NCI-H1048 (cell line): ENCODE data around the gene TAS2R42.
A peak's percentile ranks its signal among the peaks of the same experiment; 100 is the strongest.

ENCODE experiments used
- DNase-seq: peaks from one replicate; lab custom pipeline; 2025; lab: John Stamatoyannopoulos, UW

TAS2R42 gene

GRCh38 chr12:11186837-11187236 is at the start of gene TAS2R42:
TSS of gene TAS2R42 (minus strand) at chr12:11186937. CDS start at chr12:11186937, 0 bp downstream.
- no peak for DNase-seq

GRCh38 chr12:11233532-11233931 is 46.8 kb upstream of the TAS2R42 start:
- no peak for DNase-seq

GRCh38 chr12:11228296-11228879 is 41.7 kb upstream of the TAS2R42 start:
- DNase-seq: no peak

- DNase-seq: no peak
Measured at GRCh38 chr12:11227373-11227772, 40.6 kb upstream of the TAS2R42 start.

GRCh38 chr12:11209113-11209512 is 22.4 kb upstream of the TAS2R42 start:
- DNase-seq: no peak

GRCh38 chr12:11204173-11204572 is 17.4 kb upstream of the TAS2R42 start:
- no peak for DNase-seq

GRCh38 chr12:11202811-11203210 is 16.1 kb upstream of the TAS2R42 start:
- DNase-seq: no peak

- DNase-seq: no peak
Measured at GRCh38 chr12:11183011-11183410, 3.7 kb downstream of the TAS2R42 start.

- DNase-seq: no peak
Measured at GRCh38 chr12:11182529-11182928, 4.2 kb downstream of the TAS2R42 start.

- no peak for DNase-seq
Measured at GRCh38 chr12:11178250-11178649, 8.5 kb downstream of the TAS2R42 start.

- no peak for DNase-seq
Measured at GRCh38 chr12:11174022-11174421, 12.7 kb downstream of the TAS2R42 start.

GRCh38 chr12:11171969-11172675 is 14.6 kb downstream of the TAS2R42 start:
- no peak for DNase-seq

GRCh38 chr12:11171145-11171968 is 15.4 kb downstream of the TAS2R42 start, which contains the start of gene SMIM10L1:
TSS of gene SMIM10L1 (plus strand) at chr12:11171194. CDS start at chr12:11171357, 163 bp downstream.
- peak; percentile 79 for DNase-seq

GRCh38 chr12:11170810-11171144 is 16.0 kb downstream of the TAS2R42 start:
- DNase-seq: no peak

- no peak for DNase-seq
Measured at GRCh38 chr12:11166300-11166699, 20.4 kb downstream of the TAS2R42 start.

GRCh38 chr12:11164384-11164783 is 22.4 kb downstream of the TAS2R42 start:
- DNase-seq: no peak

GRCh38 chr12:11162502-11162901 is 24.2 kb downstream of the TAS2R42 start:
- DNase-seq: no peak

GRCh38 chr12:11158885-11159444 is 27.8 kb downstream of the TAS2R42 start:
- DNase-seq: no peak

GRCh38 chr12:11154400-11154925 is 32.3 kb downstream of the TAS2R42 start:
- DNase-seq: no peak

- no peak for DNase-seq
Measured at GRCh38 chr12:11152725-11153124, 34.0 kb downstream of the TAS2R42 start.

- DNase-seq: no peak
Measured at GRCh38 chr12:11150832-11151231, 35.9 kb downstream of the TAS2R42 start.

GRCh38 chr12:11147420-11147819 is 39.3 kb downstream of the TAS2R42 start:
- DNase-seq: no peak
